Parathyroid adenoma (tissue), 2 donors: Measurements from ENCODE around the gene CDH13.

Source experiments
- H2AFZ ChIP-seq: fragments of 300-600 bp; sonication (generic); one replicate; pipeline ENCODE4 v1.7.0; 2017; ENCODE audit warnings: antibody characterized with exemption, mild to moderate bottlenecking
- H3K27ac ChIP-seq: fragments of 300-600 bp; sonication (generic); one replicate; pipeline ENCODE4 v1.7.0; 2017
- H3K27me3 ChIP-seq: fragments of 300-600 bp; sonication (generic); one replicate; pipeline ENCODE4 v1.7.0; 2017; ENCODE audit warnings: low read length; ENCODE audit not compliant: control insufficient read depth, insufficient read depth
- H3K36me3 ChIP-seq: fragments of 300-600 bp; sonication (generic); one replicate; pipeline ENCODE4 v1.7.0; 2017; ENCODE audit warnings: low read length; ENCODE audit not compliant: control insufficient read depth, insufficient read depth
- H3K4me1 ChIP-seq: fragments of 300-600 bp; sonication (generic); one replicate; pipeline ENCODE4 v1.7.0; 2017; ENCODE audit warnings: control low read depth
- H3K4me2 ChIP-seq: fragments of 300-600 bp; sonication (generic); one replicate; pipeline ENCODE4 v1.7.0; 2017; ENCODE audit warnings: low read length
- H3K4me3 ChIP-seq: fragments of 300-600 bp; sonication (generic); one replicate; pipeline ENCODE4 v1.7.0; 2017; ENCODE audit warnings: low read depth, low read length
- H3K79me2 ChIP-seq: fragments of 300-600 bp; sonication (generic); one replicate; pipeline ENCODE4 v1.7.0; 2017; ENCODE audit warnings: control low read depth
- H3K9ac ChIP-seq: fragments of 300-600 bp; sonication (generic); one replicate; pipeline ENCODE4 v1.7.0; 2017; ENCODE audit warnings: mild to moderate bottlenecking
- H3K9me3 ChIP-seq: fragments of 300-600 bp; sonication (generic); one replicate; pipeline ENCODE4 v1.7.0; 2017; ENCODE audit warnings: low read length; ENCODE audit not compliant: control insufficient read depth
- TF ChIP-seq, protein P1 (sequence below): fragments of 300-600 bp; sonication (generic); IDR thresholded peaks from one replicate; pipeline ENCODE4 v1.7.0; 2017; ENCODE audit warnings: antibody characterized with exemption, mild to moderate bottlenecking
- donor health status: primary hyperparathyroidism.

Gene CDH13

DNA sequence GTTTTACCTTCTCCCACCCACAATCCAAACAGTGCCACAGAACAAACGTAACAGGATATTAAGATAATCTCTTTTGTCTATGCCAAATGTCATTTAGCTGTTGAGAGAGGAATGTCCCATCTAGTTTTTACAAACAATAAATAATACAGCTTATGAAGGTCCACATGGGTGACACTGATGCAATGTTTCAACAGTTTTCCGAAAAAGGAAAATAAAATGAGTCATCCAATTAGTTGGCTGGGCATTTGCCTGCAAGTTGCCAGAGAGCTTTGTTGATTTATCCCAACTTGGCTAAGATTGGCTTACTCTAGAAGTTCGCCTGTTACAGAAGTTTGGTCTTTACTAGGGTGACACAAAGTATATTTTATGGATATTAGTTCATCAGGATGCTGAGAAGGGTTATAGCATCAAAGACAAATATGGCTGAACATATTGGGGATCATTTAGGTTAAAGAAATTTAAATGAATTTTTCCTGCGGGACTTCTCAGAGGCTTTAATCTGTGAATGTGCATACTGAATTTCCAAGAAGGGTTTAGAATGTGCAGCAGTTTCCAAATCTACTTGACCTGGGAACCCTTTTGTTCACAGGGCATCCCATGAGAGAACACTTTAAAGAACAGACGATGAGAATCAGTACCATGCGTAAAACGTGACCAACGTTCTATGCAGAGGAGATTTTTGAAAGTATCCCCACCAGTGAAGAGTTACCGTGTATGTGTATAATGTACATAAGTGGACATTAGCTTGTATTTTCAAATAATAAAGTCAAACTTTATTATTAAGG lies 73.1 kb downstream of the CDH13 start:
- TF ChIP-seq, protein P1, sequence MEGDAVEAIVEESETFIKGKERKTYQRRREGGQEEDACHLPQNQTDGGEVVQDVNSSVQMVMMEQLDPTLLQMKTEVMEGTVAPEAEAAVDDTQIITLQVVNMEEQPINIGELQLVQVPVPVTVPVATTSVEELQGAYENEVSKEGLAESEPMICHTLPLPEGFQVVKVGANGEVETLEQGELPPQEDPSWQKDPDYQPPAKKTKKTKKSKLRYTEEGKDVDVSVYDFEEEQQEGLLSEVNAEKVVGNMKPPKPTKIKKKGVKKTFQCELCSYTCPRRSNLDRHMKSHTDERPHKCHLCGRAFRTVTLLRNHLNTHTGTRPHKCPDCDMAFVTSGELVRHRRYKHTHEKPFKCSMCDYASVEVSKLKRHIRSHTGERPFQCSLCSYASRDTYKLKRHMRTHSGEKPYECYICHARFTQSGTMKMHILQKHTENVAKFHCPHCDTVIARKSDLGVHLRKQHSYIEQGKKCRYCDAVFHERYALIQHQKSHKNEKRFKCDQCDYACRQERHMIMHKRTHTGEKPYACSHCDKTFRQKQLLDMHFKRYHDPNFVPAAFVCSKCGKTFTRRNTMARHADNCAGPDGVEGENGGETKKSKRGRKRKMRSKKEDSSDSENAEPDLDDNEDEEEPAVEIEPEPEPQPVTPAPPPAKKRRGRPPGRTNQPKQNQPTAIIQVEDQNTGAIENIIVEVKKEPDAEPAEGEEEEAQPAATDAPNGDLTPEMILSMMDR: no peak
- Histone ChIP-seq H3K9me3 (no peaks in the 10 kb centered on the region), H3K79me2 (no peaks in the 10 kb centered on the region), H3K4me2 (no peak overlapping the region), H3K4me1 (no peaks in the 10 kb centered on the region), H3K9ac (no peak overlapping the region), H3K4me3 (no peak overlapping the region), H2AFZ (no peak overlapping the region), H3K27me3 (no peaks in the 10 kb centered on the region), H3K27ac (no peak overlapping the region), H3K36me3 (no peaks in the 10 kb centered on the region)

DNA sequence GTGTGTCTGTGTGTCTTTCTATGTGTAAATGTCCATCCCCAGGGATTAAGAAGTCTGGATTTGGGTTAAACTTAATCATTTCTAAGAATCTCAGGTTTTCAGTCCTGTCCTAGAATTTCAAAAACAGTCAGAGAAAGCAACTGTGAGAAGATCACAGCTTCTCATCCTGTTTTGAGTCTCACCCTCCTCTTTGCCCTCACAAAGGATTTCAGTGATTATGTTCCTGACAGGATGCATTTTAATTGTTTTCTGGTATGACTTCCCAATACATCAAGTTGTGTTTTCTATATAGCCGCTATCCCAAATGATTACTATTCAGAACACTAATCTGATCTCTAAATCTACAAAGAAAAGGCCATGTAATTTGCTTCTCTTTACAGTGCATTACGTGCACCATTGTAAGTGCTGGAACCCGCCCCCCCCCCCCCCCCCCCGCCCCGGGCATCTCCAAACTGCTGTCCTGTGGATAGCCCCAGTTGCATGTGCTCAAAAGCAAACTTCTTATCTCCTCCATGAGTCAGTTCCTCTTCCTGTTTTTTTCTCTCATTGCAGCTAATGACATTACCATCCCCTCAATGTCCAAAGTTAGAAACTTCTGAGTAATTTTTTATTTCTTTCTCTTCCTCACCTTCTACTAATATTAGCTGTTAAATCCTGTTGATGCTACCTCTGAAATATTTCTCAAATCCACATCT lies 73.9 kb downstream of the CDH13 start:
- Histone ChIP-seq H3K4me3 (no peak overlapping the region), H2AFZ (no peak overlapping the region), H3K27ac (no peak overlapping the region), H3K4me2 (no peak overlapping the region), H3K79me2 (no peaks in the 10 kb centered on the region), H3K9me3 (no peaks in the 10 kb centered on the region), H3K36me3 (no peaks in the 10 kb centered on the region), H3K27me3 (no peaks in the 10 kb centered on the region), H3K9ac (no peak overlapping the region), H3K4me1 (no peaks in the 10 kb centered on the region)
- TF ChIP-seq, protein P1: no peak

DNA sequence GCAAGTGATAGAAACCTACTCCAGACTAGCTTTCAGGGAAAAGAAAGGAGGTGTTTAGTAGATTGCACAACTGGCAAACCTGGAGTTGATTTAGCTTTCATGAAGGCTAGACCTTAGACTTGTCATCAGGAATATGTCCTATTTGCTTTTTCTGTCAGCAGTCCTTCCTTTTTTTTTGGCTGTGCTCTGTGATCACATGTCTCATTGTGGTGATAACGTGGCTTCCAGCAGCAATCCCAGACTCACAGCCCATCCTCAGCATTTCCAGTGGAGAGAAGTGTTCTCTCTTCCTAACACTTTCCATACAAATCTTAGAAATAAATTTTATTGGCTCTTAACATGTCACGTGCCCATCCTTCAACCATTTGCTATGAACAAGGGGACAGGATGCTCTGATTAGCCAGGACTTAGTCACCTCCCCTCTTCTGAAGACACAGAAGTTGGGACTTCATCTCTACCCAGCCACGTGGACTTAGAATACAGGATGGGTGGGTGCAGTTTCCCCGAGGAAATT lies 74.7 kb downstream of the CDH13 start:
- Histone ChIP-seq H3K9ac (no peak overlapping the region), H3K27ac (no peak overlapping the region), H3K4me2 (no peak overlapping the region), H3K36me3 (no peaks in the 10 kb centered on the region), H3K27me3 (no peaks in the 10 kb centered on the region), H3K9me3 (no peaks in the 10 kb centered on the region), H2AFZ (no peak overlapping the region), H3K4me1 (no peaks in the 10 kb centered on the region), H3K4me3 (no peak overlapping the region), H3K79me2 (no peaks in the 10 kb centered on the region)
- TF ChIP-seq, protein P1: no peak

DNA sequence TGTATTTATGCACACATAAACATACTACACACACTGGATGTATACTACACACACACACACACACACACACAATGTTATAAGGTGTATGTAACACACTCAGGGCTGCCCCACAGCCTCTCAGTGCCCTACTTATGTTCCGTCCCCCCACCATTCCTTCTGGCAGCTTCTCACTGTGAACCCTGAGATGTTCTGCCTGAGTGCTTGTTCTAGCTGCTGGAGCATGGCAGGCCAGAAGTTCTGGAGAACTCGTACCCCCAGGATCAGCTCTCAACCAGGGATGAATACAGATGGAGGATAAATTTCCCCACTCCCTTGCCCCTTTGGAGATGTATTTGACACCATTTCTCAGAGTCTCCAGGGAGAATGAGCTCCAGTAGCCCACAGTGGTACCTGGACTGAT lies 76.4 kb downstream of the CDH13 start:
- H3K36me3 ChIP-seq: no peaks in the 10 kb centered on the region
- H2AFZ ChIP-seq: no peak overlapping the region
- no peaks in the 10 kb centered on the region for H3K27me3 ChIP-seq
- H3K9me3 ChIP-seq: no peaks in the 10 kb centered on the region
- no peak overlapping the region for H3K27ac ChIP-seq
- no peaks in the 10 kb centered on the region for H3K79me2 ChIP-seq
- H3K9ac ChIP-seq: no peak overlapping the region
- H3K4me3 ChIP-seq: no peak overlapping the region
- H3K4me1 ChIP-seq: no peaks in the 10 kb centered on the region
- no peak overlapping the region for H3K4me2 ChIP-seq
- TF ChIP-seq, protein P1: no peak
